GM12878 (cell line): ENCODE data around the gene BTNL2. TPM values are rescaled to one million over a fixed set of nuclear protein-coding genes. Genes with fewer than 3 reads are reported as not detected.

ENCODE experiments used
- ATF2 ChIP-seq: IDR thresholded peaks from 2 replicates; pipeline ENCODE4 v1.6.1; 2012; ENCODE audit warnings: low read length, inconsistent platforms
- BHLHE40 ChIP-seq, 2 experiments: fragments of 450-650 bp in 1 of 2; IDR thresholded peaks; 2 replicates each; pipeline ENCODE4 v1.6.1; 2011 to 2017; ENCODE audit warnings: low read depth in 2 of 2, borderline replicate concordance in 1 of 2, improper control_type of control experiment in 1 of 2, low read length in 1 of 2, mild to moderate bottlenecking in 1 of 2
- BMI1 ChIP-seq: fragments of 450-650 bp; IDR thresholded peaks from 2 replicates; pipeline ENCODE4 v1.6.1; 2016; ENCODE audit warnings: mild to moderate bottlenecking, moderate library complexity, borderline replicate concordance
- CREM ChIP-seq: IDR thresholded peaks from 2 replicates; pipeline ENCODE4 v1.6.1; 2014; ENCODE audit warnings: antibody characterized with exemption, low read depth
- EZH2 ChIP-seq: IDR thresholded peaks from 2 replicates; pipeline ENCODE4 v1.6.1; 2012; ENCODE audit warnings: low read depth, mild to moderate bottlenecking, control low read depth, inconsistent platforms, low read length, borderline replicate concordance; ENCODE audit not compliant: control insufficient read depth
- FOXM1 ChIP-seq: IDR thresholded peaks from 2 replicates; pipeline ENCODE4 v1.6.1; 2012; ENCODE audit warnings: low read depth, mild to moderate bottlenecking, inconsistent platforms, low read length, moderate library complexity
- GABPA ChIP-seq: IDR thresholded peaks from 2 replicates; pipeline ENCODE4 v1.6.1; 2014; ENCODE audit warnings: antibody characterized with exemption, low read depth, mild to moderate bottlenecking, inconsistent platforms
- HDAC2 ChIP-seq: fragments of 200-600 bp; sonication (generic); IDR thresholded peaks from 2 replicates; pipeline ENCODE4 v1.6.1; 2017
- HDAC6 ChIP-seq: fragments of 200-600 bp; sonication (generic); IDR thresholded peaks from one replicate; pipeline ENCODE4 v1.8.0; 2017; ENCODE audit warnings: antibody characterized with exemption; ENCODE audit not compliant: unreplicated experiment
- JUNB ChIP-seq: IDR thresholded peaks from 2 replicates; pipeline ENCODE4 v1.6.1; 2016; ENCODE audit warnings: antibody characterized with exemption, mild to moderate bottlenecking
- JUND ChIP-seq: IDR thresholded peaks from 2 replicates; pipeline ENCODE4 v1.6.1; 2012; ENCODE audit warnings: low read depth, mild to moderate bottlenecking, low read length, improper control_type of control experiment, moderate library complexity
- NFXL1 ChIP-seq: fragments of 450-650 bp; IDR thresholded peaks from 2 replicates; pipeline ENCODE4 v1.6.1; 2017; ENCODE audit warnings: antibody characterized with exemption, mild to moderate bottlenecking, borderline replicate concordance
- NR2C2 ChIP-seq: IDR thresholded peaks from 2 replicates; pipeline ENCODE4 v1.6.1; 2011; ENCODE audit warnings: borderline replicate concordance, low read depth; ENCODE audit not compliant: control insufficient read depth, insufficient read length
- SIN3A ChIP-seq: IDR thresholded peaks from 2 replicates; pipeline ENCODE4 v1.6.1; 2012; ENCODE audit warnings: low read depth, low read length, improper control_type of control experiment
- SMARCA5 ChIP-seq: fragments of 450-650 bp; IDR thresholded peaks from 2 replicates; pipeline ENCODE4 v1.6.1; 2017; ENCODE audit warnings: mild to moderate bottlenecking
- SMC3 ChIP-seq: IDR thresholded peaks from 2 replicates; pipeline ENCODE4 v1.6.1; 2011; ENCODE audit warnings: low read length, improper control_type of control experiment, borderline replicate concordance
- YBX1 ChIP-seq: fragments of 450-650 bp; IDR thresholded peaks from 2 replicates; pipeline ENCODE4 v1.6.1; 2016; ENCODE audit warnings: antibody characterized with exemption
- ZBTB11 ChIP-seq: fragments of 450-650 bp; formaldehyde crosslinking; IDR thresholded peaks from 2 replicates; pipeline ENCODE4 v1.5.0; 2022; ENCODE audit warnings: mild to moderate bottlenecking, missing genetic modification characterization
- polyA plus RNA-seq, 11 experiments: library from polyadenylated mRNA; depleted of rRNA in 4 of 11; unstranded in 6 of 11; stranded (reverse) in 5 of 11; fragments of >200 nt; fragmentation: Nextera tagmentation in 4 of 11; fragmentation: Illumina TruSeq in 1 of 11; extraction: Ambion mirVana in 4 of 11; extraction: Trizol in 1 of 11; gene quantifications; 1 replicate in 1 of 11; 2 replicates in 10 of 11; pipeline versions ENCODE4 v1.2.1 to v1.2.3, GENCODE V29; 2011 to 2016; ENCODE audit warnings: inconsistent platforms in 2 of 11, missing spikeins in 2 of 11, low read depth in 1 of 11
- total RNA-seq, 4 experiments: library from RNA; depleted of rRNA in 3 of 4; stranded (reverse); fragments of >200 nt in 3 of 4; fragmentation: Illumina TruSeq in 1 of 4; extraction: Trizol in 1 of 4; gene quantifications; 2 replicates each; pipeline versions ENCODE4 v1.2.1 to v1.2.3, GENCODE V29; 2013 to 2021
- TF ChIP-seq, protein P1 (sequence below): IDR thresholded peaks from 2 replicates; pipeline ENCODE4 v1.6.1; 2011; ENCODE audit warnings: low read depth, low read length, improper control_type of control experiment, borderline replicate concordance
- TF ChIP-seq, protein P2 (sequence below): IDR thresholded peaks from 2 replicates; pipeline ENCODE4 v1.6.1; 2012; ENCODE audit warnings: improper control_type of control experiment, low read depth, low read length; ENCODE audit not compliant: insufficient replicate concordance

Gene BTNL2
- total and polyA plus RNA-seq, 10 of the 15 experiments (the other 5 are each of a cell fraction or from before 2014, with no cell fraction given): 0.11 to 0.29 (median 0.26) TPM; not detected in 5

GRCh38 chr6:32413427-32414047 is 6.6 kb upstream of the BTNL2 start (continued):
- no peak for TF ChIP-seq JUNB
- TF ChIP-seq SIN3A: no peak
- no peak for TF ChIP-seq EZH2
- no peak for TF ChIP-seq HDAC6
- no peak for TF ChIP-seq NR2C2
- no peak for TF ChIP-seq YBX1
- no peak for TF ChIP-seq ZBTB11
- no peak for TF ChIP-seq GABPA
- no peak for TF ChIP-seq HDAC2
- no peak for TF ChIP-seq SMARCA5
- TF ChIP-seq, protein P1, sequence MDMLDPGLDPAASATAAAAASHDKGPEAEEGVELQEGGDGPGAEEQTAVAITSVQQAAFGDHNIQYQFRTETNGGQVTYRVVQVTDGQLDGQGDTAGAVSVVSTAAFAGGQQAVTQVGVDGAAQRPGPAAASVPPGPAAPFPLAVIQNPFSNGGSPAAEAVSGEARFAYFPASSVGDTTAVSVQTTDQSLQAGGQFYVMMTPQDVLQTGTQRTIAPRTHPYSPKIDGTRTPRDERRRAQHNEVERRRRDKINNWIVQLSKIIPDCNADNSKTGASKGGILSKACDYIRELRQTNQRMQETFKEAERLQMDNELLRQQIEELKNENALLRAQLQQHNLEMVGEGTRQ: no peak
- TF ChIP-seq JUND: no peak
- TF ChIP-seq, protein P2, sequence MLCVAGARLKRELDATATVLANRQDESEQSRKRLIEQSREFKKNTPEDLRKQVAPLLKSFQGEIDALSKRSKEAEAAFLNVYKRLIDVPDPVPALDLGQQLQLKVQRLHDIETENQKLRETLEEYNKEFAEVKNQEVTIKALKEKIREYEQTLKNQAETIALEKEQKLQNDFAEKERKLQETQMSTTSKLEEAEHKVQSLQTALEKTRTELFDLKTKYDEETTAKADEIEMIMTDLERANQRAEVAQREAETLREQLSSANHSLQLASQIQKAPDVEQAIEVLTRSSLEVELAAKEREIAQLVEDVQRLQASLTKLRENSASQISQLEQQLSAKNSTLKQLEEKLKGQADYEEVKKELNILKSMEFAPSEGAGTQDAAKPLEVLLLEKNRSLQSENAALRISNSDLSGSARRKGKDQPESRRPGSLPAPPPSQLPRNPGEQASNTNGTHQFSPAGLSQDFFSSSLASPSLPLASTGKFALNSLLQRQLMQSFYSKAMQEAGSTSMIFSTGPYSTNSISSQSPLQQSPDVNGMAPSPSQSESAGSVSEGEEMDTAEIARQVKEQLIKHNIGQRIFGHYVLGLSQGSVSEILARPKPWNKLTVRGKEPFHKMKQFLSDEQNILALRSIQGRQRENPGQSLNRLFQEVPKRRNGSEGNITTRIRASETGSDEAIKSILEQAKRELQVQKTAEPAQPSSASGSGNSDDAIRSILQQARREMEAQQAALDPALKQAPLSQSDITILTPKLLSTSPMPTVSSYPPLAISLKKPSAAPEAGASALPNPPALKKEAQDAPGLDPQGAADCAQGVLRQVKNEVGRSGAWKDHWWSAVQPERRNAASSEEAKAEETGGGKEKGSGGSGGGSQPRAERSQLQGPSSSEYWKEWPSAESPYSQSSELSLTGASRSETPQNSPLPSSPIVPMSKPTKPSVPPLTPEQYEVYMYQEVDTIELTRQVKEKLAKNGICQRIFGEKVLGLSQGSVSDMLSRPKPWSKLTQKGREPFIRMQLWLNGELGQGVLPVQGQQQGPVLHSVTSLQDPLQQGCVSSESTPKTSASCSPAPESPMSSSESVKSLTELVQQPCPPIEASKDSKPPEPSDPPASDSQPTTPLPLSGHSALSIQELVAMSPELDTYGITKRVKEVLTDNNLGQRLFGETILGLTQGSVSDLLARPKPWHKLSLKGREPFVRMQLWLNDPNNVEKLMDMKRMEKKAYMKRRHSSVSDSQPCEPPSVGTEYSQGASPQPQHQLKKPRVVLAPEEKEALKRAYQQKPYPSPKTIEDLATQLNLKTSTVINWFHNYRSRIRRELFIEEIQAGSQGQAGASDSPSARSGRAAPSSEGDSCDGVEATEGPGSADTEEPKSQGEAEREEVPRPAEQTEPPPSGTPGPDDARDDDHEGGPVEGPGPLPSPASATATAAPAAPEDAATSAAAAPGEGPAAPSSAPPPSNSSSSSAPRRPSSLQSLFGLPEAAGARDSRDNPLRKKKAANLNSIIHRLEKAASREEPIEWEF: no peak
- no peak for TF ChIP-seq ATF2
- no peak for TF ChIP-seq BMI1
- peak; percentile 98 for TF ChIP-seq SMC3
- no peak for TF ChIP-seq NFXL1
- no peak for TF ChIP-seq CREM
- 0 out of 4 replicates have a peak, but pooled peaks of 1 of the 2 experiments have one; percentile 4 for TF ChIP-seq BHLHE40 (IDR thresholded peaks at IDR 0.05; ENCODE audit: borderline replicate concordance in 1 of 2, low read depth in 2 of 2, low read length in 1 of 2)
- 0 out of 2 replicates have a peak, but pooled peaks have one; percentile 29 for TF ChIP-seq FOXM1
